GM18511 (cell line): Measurements from ENCODE around the gene ADAMTSL2.
"Not testable (repeated sequence)": the region's sequence is repeated elsewhere in the genome, so short reads cannot be mapped to it uniquely, and the experiment has no call there.

Experiments
- ATAC-seq: cut with Tn5 transposase; IDR thresholded peaks from one replicate; pipeline ENCODE4 v1.9.1; 2021; ENCODE audit warnings: mild to moderate bottlenecking, moderate library complexity; ENCODE audit not compliant: unreplicated experiment

ADAMTSL2 gene

DNA sequence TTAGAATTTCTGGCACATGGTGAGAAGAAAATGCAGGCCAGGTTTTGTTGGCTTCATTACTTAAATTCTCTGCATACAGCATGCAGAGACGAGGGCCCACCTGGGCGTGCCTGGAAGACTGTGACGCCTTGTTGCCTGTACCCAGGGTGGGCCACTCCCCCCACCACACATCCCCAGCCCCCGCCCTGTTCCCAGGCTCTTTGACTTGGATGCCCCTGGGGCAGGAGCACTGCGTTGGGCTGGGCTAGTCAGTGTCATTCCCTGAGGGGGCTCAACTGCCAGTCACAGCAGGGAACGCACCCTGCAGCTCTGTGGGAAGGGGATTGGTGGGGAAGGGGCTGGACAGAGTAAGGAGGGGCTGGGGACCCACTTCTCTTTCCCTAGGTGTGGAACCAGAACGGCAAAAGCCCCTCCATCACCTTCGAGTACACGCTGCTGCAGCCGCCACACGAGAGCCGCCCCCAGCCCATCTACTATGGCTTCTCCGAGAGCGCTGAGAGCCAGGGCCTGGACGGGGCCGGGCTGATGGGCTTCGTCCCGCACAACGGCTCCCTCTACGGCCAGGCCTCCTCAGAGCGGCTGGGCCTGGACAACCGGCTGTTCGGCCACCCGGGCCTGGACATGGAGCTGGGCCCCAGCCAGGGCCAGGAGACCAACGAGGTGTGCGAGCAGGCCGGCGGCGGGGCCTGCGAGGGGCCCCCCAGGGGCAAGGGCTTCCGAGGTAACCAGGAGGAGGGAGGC, 19.6 kb downstream of the ADAMTSL2 start:
- ATAC-seq = no peak

DNA sequence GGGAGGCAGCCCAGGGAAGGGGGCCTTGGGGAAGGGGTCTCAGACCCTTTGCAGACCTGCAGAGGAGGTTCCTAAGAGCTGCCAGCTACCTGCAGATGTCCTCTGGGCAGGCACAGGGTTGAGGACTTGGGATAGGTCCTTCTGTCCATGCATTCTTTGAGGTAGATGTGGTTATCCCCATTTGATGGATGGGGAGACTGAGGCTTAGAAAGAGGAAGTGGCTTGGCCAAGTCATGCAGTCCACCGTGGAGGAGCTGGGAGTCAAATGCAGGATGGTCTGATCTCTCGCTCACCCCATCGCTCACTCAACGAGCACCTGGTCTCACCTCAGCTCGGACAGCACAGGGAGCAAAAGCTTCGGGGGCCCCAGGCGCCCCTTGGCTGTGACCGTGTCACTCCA, 20.2 kb downstream of the ADAMTSL2 start:
- no peak for ATAC-seq

DNA sequence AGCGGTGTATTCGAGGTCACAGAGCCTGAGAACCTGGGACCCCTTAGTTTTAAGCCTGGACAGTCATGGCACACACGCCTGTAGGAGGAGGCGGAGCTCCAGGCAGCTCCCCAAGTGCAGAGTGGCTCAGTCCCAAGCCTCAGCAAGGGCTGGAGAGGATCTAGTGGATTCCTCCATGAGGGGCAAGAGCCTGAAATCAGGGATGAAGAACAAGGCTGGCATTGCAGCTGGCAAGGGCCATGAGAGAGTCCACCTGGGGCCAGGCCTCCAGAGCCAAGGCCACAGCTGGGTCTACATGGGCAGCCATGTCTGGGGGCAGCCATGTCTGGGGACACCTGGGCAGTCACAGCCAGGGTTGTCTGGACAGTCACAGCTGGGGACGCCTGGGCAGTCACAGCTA, 21.9 kb downstream of the ADAMTSL2 start:
- no peak for ATAC-seq

DNA sequence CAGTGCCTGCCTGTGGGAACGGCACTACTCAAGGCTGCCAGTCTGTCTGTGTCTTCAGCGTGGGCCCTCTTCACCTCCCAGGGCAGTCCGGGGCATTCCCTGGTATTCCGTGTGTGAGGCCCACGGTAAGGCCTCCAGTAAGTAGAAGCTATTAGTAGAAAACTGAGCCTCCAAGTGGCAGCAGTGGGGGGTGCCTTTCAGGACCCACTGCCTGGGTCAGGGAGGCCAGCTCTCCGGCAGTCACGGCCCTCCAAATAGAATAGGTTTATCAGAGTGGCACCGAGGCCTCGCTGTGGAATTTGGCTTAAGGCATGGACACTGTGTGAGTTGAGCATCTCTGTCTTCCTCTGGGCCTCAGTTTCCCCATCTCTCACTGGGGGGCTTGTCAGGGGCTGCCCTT, 23.1 kb downstream of the ADAMTSL2 start:
- ATAC-seq = no peak

DNA sequence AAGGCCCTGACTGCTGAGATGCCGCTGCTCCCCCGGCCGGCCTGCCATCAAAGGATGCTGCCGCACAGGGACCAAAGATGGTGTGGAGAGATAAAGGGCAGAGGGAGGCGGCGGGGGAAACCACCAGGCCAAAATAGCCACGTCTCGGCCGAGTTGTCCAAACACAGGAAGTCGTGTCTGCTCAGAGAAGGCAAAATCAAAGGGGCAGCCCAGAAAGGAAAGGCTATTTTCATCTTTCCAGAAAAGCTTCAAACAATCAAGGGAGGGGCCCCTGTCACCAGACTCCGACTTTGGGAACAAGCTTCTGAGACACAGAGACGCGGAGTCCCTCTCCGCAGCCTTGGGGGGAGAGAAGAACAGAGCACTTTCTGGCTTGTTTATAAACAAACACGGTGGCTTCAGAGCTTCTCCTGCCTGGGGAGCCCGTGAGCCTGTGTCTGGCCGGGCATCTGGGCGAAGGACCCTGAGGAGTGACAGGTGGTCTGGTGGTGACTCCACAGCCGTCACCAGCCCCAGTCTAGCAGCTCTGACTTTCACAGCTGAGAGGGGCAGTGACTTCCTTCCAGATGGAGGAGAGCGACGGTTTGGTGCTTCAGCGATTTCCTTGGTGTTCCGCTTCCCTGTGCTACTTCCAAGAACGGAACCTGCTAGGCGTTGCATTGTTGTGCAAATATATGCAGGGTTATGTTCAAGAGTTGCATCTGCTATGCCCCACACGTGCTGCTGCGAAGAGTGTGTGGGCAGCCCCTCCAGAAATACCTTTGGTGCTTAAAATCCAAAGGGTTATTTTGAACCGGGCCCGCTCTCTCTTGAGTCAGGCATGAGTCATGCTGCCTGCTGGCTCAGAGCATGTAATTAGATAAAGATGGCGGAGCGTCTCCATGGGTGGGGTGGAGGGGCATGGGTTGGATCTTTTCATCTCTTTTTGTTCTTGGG, 24.0 kb downstream of the ADAMTSL2 start:
- ATAC-seq = peak; percentile 67

DNA sequence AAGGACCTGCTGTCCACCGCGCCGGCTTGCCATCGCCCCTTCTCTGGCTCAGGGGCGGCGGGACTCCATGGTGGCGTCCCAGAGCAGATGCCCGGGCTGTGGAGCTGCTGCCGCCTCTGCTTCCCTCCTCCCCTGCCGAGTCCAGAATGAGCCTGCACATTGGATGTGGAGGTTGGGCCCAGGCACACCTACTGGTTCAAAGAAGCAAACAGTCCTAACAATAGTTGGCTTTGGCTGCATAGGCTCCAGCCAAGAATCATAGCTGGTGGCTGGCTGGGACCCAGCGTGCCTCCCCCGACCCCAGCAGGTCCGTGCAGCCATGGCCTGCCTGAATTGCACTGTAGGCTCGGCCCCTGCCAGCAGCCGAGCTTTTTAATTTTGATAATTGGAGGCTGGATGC, 25.8 kb downstream of the ADAMTSL2 start:
- no peak for ATAC-seq

DNA sequence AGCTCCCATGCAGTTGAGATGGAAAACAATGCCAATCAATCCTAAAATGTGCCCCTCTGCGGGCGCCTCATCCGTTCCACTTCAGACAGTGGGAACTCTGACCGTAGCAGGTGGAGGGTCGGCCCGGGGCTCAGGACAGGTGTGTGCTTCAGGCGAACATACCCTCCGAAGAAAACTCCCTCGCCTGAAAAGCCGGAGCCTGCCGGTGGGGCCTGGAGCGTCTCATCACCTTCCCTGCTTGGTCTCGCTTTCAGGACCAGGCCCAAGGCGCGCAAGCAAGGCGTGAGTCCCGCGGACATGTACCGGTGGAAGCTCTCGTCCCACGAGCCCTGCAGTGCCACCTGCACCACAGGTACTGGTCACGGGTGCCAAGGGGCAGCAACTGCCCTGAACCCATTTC, 26.4 kb downstream of the ADAMTSL2 start:
- no peak for ATAC-seq

DNA sequence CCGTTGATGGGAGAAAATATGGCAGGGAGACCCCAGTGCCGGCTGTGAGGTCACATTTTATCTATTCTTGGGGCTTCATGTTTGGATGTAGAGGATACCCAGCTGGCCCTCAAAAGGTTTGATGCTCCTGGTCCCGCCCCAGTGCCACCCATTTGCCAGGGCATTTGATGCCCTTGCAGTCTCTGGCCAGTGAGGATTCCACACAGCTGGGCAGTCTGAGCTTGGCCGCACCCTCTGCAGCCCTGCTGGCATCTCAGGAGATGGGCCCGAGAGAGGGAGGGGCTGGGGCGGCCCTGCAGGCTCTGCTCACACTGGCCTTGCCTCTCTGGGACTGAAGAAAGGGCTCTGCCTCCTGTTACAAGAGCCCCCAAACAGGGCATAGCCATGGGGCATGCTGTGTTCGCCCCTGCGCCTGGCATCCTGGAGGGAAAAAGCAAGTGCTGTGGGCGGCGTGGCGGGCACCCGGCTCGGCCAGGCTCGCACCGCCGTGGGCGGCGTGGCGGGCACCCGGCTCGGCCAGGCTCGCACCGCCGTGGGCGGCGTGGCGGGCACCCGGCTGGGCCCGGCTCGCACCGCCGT, 27.6 kb downstream of the ADAMTSL2 start:
- ATAC-seq = no peak

DNA sequence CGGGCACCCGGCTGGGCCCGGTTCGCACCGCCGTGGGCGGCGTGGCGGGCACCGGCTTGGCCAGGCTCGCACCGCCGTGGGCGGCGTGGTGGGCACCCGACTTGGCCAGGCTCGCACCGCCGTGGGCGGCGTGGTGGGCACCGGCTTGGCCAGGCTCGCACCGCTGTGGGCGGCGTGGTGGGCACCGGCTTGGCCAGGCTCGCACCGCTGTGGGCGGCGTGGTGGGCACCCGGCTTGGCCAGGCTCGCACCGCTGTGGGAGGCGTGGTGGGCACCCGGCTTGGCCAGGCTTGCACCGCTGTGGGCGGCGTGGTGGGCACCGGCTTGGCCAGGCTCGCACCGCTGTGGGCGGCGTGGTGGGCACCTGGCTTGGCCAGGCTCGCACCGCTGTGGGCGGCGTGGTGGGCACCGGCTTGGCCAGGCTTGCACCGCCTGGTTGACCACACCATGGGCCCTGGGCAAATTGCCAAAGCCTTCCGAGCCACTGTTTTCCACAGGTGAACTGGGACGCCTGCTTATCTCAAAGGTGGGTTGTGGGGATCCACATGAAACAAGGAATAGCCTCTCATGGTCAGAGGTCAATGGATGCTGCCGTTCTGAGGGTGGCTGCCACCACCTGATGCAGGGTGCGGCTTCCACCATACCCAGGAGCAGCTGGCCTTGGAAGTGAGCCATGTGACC, 28.2 kb downstream of the ADAMTSL2 start:
- ATAC-seq = no peak

DNA sequence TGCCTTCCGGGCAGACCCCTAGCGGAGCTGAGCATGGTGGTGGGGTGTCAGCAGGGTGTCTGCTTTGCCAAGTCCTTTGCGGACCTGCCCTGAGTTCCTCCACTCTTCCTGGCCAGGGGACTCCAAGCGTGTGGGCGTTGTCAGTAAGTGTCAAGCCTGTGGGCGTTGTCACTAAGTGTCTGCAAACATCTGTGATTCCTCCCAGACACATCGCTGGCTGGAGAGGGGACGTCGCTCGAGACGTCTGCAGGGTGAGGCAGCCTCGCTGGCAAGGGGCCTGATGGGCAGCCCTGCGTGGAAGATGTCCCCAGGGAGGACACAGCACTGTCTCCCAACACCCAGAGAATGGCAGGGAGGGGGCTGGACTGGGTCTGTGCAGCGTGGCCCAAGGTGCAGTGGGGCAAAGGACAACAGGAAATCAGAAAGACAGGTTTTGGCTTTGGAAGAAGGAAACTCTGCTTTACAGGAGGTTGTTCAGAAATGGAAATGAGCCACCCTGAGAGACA, 28.8 kb downstream of the ADAMTSL2 start:
- ATAC-seq = no peak

DNA sequence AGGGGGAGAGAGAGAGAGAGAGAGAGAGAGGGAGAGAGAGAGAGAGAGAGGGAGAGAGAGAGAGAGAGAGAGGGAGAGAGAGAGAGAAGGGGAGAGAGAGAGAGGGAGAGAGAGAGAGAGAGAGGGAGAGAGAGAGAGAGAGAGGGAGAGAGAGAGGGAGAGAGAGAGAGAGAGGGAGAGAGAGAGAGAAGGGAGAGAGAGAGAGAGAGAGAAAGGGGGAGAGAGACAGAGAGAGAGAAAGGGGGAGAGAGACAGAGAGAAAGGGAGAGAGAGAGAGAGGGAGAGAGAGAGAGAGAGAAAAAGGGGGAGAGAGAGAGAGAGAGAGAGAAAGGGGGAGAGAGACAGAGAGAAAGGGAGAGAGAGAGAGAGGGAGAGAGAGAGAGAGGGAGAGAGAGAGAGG, 29.3 kb downstream of the ADAMTSL2 start:
- ATAC-seq = not testable (repeated sequence)

DNA sequence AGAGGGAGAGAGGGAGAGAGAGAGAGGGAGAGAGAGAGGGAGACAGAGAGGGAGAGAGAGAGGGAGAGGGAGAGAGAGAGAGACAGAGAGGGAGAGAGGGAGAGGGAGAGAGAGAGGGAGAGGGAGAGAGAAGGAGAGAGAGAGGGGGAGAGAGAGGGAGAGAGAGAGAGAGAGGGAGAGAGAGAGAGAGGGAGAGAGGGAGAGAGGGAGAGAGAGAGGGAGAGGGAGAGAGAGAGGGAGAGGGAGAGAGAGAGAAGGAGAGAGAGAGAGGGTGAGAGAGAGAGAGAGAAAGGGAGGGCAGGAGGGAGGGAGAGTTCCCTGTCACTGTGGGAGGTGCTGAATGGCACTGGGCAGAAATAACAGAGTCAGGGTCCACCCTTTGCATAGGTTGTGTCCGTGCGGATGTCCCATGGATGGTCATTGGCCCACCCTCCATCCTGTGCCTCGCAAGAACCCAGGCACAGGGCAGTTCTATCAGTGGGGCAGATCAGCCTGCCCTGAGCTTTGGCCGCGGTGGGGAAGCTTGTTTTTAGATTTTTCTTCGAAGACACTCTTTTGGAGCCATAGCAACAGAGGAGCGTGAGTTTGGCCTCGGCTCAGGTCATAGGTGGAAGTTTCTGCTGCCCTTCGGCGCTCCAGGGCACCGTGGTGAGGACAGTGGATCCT, 30.1 kb downstream of the ADAMTSL2 start:
- ATAC-seq = no peak

DNA sequence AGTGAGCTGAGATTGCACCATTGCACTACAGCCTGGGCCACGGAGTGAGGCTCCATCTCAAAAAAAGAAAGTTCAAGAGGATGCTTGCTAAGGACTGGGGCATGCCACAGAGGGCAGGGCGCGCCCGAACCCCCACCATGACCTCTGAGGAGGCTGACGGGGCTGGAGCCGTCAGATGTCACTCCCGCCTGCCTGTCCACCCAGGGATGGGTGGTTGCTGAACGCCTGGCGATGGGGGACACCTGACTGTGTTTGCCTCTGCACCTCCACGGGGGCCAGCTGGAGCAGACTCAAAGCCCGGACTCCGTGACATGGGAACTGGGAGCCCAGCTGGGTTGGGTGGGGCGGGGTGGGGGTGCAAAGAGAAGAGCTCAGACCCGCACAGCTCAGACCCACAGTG, 31.9 kb downstream of the ADAMTSL2 start:
- no peak for ATAC-seq

DNA sequence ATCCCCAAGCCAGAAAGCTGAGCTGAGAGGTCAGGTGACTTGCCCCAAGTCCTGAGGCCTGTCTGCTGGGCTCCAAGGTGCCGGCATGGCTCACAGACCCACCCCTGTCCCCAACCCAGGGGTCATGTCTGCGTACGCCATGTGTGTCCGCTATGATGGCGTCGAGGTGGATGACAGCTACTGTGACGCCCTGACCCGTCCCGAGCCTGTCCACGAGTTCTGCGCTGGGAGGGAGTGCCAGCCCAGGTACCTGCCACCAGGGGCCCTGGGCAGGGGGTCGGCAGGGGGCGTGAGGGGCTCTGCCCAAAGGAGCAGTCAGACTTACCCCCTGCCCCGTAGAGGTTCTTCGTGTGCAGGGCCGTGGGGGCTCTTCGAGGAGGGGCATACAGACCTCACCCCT, 32.3 kb downstream of the ADAMTSL2 start:
- no peak for ATAC-seq

DNA sequence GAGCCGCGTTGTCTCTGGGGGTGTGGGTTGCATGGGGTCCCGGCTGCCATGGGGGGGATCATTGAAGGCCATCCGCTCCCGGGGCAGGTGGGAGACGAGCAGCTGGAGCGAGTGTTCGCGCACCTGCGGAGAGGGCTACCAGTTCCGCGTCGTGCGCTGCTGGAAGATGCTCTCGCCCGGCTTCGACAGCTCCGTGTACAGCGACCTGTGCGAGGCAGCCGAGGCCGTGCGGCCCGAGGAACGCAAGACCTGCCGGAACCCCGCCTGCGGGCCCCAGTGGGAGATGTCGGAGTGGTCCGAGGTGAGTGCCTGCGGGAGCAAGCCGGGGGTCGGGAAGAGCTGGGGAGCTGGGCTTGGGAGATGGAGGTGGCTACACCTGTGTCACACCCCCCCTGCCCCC, 33.7 kb downstream of the ADAMTSL2 start:
- no peak for ATAC-seq

DNA sequence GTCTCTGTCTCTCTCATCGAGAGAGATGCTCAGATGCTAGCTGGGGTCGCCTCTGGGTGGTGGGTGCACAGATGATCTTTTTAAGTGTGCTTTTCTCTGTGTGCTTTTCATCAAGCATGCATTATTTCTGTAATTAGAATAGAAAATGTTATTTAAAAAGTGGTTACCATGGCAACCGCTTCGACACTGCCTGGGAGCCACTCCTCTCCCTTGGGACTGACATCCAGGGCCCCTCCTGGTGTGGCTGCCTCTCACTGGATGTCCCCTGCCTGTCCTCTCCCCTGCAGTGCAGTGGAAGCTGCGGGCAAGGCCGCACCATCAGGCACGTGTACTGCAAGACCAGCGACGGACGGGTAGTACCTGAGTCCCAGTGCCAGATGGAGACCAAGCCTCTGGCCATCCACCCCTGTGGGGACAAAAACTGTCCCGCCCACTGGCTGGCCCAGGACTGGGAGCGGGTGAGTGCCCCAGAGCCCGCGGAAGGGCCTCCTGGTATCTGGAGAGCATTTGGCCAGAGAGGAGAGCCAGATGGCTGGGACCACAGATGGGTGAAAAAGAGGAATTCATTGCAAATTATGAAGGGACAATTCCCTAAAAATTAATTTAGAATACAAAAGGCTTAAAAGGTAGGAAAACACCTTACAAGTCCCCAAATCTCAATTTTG, 34.7 kb downstream of the ADAMTSL2 start:
- no peak for ATAC-seq

DNA sequence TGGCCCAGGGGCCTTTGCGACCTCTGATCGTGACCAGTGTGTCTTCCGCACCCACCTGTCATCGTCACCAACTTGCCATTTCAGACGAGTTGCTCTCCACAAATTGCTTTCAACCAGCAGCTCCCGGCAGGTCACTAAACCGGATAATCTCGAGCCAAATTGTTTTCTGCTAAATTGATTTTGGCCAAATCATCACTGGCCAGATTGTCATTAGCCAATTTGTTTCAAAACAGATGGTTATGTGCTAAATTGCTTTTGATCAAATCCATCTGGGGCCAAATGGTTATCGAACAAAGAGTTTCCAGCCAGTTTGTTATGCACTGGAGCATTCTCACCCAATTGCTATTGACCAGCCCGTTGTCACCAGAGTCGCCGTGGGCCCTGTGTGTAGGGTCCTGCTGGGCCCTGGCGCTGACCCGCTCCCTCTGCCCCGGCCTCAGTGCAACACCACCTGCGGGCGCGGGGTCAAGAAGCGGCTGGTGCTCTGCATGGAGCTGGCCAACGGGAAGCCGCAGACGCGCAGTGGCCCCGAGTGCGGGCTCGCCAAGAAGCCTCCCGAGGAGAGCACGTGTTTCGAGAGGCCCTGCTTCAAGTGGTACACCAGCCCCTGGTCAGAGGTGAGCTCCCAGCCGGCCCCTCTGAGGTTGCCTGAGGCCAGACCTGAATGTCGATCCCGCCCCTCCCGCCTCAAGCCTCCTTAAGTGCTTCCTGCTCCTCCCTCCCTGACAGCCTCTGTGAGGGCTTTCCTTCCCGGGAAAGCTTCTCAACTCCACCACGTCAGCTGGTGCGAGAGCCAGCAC, 35.6 kb downstream of the ADAMTSL2 start:
- ATAC-seq = no peak

DNA sequence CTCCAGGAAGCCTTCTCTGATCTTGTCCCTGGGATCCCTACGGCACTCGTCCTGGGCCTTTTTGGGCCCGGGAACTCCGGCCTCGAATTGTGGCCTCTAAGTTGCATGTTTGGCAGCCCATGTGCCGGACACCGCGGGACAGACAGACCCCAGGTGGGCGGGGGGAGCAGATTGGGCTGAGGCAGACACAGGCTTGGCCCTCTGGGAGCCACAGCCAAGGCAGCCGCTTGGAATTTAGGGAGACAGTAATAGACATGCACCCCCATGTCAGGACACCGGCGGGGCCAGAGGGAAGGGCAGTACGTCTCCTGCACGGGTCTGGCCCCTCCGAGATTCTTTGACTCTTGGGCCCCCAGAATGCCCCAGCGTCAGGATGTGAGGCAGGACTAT, 36.2 kb downstream of the ADAMTSL2 start:
- ATAC-seq = no peak

DNA sequence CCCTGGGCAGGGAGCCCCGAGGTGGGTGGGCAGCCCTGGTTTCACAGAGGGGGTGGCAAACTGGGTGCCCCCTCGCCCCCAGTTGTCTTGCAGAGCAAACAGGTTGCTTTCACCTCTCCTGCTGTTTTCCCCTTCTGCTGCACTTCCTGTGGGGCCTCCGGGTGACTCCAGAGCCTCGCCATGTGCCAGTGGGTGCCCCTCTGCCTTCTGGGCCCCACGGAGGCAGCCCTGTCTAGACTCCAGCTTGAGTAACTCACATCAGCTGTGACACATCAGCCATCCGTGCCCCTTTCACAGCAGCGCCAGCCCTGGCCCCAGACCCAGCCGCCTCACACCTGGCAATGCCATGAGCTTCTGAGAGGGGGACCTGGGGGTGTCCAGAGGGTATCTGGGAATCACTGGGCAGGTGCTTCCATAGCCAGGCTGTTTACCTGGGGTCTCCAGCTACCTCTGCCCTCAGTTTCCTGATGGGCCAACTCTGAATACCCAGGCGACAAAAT, 36.9 kb downstream of the ADAMTSL2 start:
- no peak for ATAC-seq
